LHCN-M2 (cell line): Measurements from ENCODE around the gene BPGM. TPM values are rescaled to one million over a fixed set of nuclear protein-coding genes. Genes with fewer than 3 reads are reported as not detected.

Experiments used
- DNase-seq: peaks from one replicate; pipeline ENCODE4 v3.0.0-alpha.2; 2012; ENCODE audit warnings: low read depth
- polyA plus RNA-seq: library from polyadenylated mRNA; unstranded; fragments of >200 nt; gene quantifications from one replicate; pipeline ENCODE4 v1.2.1, GENCODE V29; 2012; ENCODE audit warnings: missing spikeins
- total RNA-seq: library from RNA; depleted of rRNA; stranded (reverse); fragments of >200 nt; gene quantifications from 2 replicates; pipeline ENCODE4 v1.2.3, GENCODE V29; 2014; rRNA removed

Gene BPGM
- 32.2 and 37.1 TPM in 2 replicates for total RNA-seq
- polyA plus RNA-seq, result 19.7 TPM

- DNase-seq, result peak; percentile 100
Measured at GRCh38 chr7:134646425-134647305, at the start of gene BPGM. Gene BPGM (plus strand): TSS chr7:134646853. CDS start chr7:134661508, 14,655 bp downstream.

GRCh38 chr7:134599371-134599770, 47.3 kb upstream of the BPGM start:
- DNase-seq, result peak; percentile 64

GRCh38 chr7:134601459-134601858, 45.2 kb upstream of the BPGM start:
- DNase-seq, result no peak

GRCh38 chr7:134602881-134603451, 43.7 kb upstream of the BPGM start:
- DNase-seq, result peak; percentile 57

GRCh38 chr7:134605978-134606923, 40.4 kb upstream of the BPGM start:
- peak; percentile 64 for DNase-seq

- no peak for DNase-seq
Measured at GRCh38 chr7:134611611-134612151, 35.0 kb upstream of the BPGM start.

- DNase-seq, result no peak
Measured at GRCh38 chr7:134612197-134612596, 34.5 kb upstream of the BPGM start.

- peak; percentile 100 for DNase-seq
Measured at GRCh38 chr7:134613623-134614347, 32.9 kb upstream of the BPGM start.

- DNase-seq, result no peak
Measured at GRCh38 chr7:134616611-134617010, 30.0 kb upstream of the BPGM start.

GRCh38 chr7:134618756-134619530, 27.7 kb upstream of the BPGM start:
- peak; percentile 88 for DNase-seq

GRCh38 chr7:134619627-134620331, 26.9 kb upstream of the BPGM start:
- peak; percentile 99 for DNase-seq

GRCh38 chr7:134622303-134622995, 24.2 kb upstream of the BPGM start:
- DNase-seq, result peak; percentile 38

GRCh38 chr7:134623193-134623592, 23.5 kb upstream of the BPGM start:
- DNase-seq, result no peak

GRCh38 chr7:134625550-134625949, 21.1 kb upstream of the BPGM start:
- peak; percentile 97 for DNase-seq

GRCh38 chr7:134627109-134627774, 19.4 kb upstream of the BPGM start:
- no peak for DNase-seq

GRCh38 chr7:134627775-134628153, 18.9 kb upstream of the BPGM start:
- no peak for DNase-seq

GRCh38 chr7:134629445-134629844, 17.2 kb upstream of the BPGM start:
- no peak for DNase-seq

- no peak for DNase-seq
Measured at GRCh38 chr7:134630237-134630636, 16.4 kb upstream of the BPGM start.
